Measurements from ENCODE around the gene VAV3.

Gene VAV3

DNA sequence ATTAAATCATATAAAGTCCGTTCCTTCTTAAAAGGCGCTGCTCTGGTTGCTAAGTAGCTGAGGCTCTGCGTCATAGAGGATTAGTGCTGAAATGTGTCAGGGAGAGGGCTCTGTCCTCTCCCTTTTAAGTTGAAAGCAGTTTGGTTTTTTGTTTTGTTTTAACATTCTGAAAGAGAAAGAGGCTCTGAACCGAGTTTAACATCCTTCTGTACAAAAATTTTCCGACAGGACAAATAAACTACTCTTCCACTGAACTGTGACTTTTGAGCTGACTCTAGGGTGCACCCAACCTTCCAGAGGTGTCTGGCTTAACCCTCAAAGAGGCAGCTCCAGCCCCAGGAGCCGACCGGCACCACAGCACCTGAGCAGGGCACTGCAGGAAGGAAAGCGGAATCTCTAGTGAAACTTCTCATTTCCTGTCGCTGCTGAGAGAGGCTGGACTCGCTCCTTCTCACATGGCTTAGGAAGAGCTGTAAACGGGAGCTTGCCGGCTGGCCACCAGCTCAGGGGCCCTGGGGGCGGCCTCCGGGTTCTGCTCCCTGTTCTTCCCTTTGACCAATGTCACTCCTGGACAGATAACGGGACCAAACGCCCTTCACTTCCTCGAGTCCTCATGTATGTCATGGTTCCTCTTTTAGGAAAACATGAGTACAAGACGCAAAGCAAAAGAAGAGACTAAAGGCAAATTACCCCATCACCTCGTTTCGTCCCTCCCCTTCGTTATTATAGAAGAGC is 1.2 kb downstream of the VAV3 start:
- TF ChIP-seq, protein P1, sequence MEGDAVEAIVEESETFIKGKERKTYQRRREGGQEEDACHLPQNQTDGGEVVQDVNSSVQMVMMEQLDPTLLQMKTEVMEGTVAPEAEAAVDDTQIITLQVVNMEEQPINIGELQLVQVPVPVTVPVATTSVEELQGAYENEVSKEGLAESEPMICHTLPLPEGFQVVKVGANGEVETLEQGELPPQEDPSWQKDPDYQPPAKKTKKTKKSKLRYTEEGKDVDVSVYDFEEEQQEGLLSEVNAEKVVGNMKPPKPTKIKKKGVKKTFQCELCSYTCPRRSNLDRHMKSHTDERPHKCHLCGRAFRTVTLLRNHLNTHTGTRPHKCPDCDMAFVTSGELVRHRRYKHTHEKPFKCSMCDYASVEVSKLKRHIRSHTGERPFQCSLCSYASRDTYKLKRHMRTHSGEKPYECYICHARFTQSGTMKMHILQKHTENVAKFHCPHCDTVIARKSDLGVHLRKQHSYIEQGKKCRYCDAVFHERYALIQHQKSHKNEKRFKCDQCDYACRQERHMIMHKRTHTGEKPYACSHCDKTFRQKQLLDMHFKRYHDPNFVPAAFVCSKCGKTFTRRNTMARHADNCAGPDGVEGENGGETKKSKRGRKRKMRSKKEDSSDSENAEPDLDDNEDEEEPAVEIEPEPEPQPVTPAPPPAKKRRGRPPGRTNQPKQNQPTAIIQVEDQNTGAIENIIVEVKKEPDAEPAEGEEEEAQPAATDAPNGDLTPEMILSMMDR (IDR thresholded peaks at IDR 0.05; ENCODE audit: control insufficient read depth, extremely low read depth, insufficient read depth) = no peak
- no peak overlapping the region for H3K4me3 ChIP-seq (ENCODE audit: low read depth, low read length)
- DNase-seq (ENCODE audit: low read depth) = no peak

DNA sequence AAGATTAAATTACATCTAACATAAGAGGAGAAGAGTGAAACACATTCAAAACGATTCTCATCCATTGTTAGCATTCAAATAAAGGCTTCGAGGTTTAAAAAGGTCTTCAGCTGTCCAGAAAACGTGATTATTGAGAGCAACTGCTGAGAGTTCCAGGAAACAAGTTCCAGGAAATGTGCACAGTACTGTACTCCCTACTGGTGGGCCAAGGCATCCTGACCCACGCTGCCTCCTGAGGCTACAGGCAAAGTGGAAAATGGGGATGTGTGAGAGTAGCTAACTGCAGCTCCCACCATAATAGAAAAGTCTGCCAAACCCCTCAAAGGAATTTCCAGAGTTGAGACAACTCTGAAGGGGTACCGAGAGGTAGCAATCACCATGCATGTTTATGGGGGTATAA is 2.0 kb downstream of the VAV3 start:
- DNase-seq (ENCODE audit: low read depth) = no peak
- no peak overlapping the region for H3K4me3 ChIP-seq (ENCODE audit: low read depth, low read length)
- TF ChIP-seq, protein P1 (IDR thresholded peaks at IDR 0.05; ENCODE audit: control insufficient read depth, extremely low read depth, insufficient read depth) = no peak

DNA sequence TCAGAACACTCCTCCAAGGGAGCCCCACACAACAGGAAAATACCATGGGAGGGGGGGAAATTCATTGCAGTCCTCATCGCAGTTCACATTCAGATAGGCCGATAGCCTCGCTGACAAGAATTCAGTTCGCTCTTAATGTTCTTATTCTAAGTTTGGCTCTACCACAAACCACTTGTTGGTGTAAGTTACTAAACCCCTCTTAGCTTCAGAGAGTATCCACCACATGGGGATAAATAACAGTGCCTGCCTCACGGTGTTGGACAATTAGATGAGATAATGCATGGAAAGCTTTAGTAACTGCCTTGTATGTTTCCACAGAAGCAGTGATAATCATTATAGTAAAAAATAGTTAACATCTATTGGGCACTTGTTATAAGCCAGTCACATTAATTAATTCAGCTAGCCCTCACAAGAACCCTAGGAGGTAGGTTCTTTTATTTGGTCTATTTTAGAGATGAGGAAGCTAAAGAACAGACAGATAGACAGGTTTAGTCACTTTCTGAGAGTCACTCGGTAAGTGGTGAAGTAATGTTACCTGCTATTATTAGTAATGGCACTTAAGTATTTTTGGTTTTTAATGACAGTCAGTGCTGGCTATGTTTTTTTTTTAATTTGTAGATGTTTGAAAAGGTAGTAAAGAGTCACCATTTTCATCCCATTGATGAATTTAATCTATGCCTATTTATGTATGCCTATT is 10.1 kb downstream of the VAV3 start:
- TF ChIP-seq, protein P1 (IDR thresholded peaks at IDR 0.05; ENCODE audit: control insufficient read depth, extremely low read depth, insufficient read depth) = no peak
- H3K4me3 ChIP-seq (ENCODE audit: low read depth, low read length) = no peak overlapping the region
- DNase-seq (ENCODE audit: low read depth) = no peak

DNA sequence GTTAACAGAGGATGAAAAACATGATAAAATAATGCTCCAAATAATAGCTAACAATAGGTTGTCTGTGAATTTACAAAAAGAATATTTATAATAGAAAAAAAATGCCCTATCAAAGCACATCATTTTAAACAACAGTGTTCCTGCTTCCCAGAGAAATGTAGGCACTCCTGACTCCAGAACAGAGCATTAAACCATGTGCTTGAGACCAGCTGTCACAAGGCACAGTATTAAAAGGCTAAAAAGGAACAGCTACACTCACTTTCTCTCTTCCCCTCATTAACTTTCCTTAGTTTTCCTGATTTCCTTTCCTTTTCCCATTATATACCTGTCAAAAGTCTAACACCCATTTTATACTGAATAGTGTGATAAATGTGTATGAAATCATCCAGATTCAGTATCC is 10.9 kb downstream of the VAV3 start:
- no peak overlapping the region for H3K4me3 ChIP-seq (ENCODE audit: low read depth, low read length)
- TF ChIP-seq, protein P1 (IDR thresholded peaks at IDR 0.05; ENCODE audit: control insufficient read depth, extremely low read depth, insufficient read depth) = no peak
- DNase-seq (ENCODE audit: low read depth) = no peak

DNA sequence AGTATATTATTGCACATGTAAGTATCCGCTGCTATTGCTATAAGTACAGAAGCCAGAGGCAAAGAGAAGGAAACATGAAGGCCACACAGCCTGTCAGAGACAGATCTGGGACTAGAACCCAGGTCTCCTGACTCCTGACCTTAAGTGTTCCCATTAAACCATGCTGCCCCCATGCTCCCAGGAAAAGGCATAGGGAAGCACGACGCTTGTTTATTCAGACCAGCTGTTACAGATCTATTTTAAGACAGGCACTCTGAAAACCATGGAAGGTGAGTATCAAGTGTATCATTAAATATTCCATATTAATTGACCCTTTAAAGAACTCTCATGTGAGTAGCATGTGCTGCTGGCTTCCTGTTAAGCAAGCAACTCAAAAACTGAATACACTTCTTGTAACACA is 11.4 kb downstream of the VAV3 start:
- no peak overlapping the region for H3K4me3 ChIP-seq (ENCODE audit: low read depth, low read length)
- TF ChIP-seq, protein P1 (IDR thresholded peaks at IDR 0.05; ENCODE audit: control insufficient read depth, extremely low read depth, insufficient read depth) = no peak
- no peak for DNase-seq (ENCODE audit: low read depth)

DNA sequence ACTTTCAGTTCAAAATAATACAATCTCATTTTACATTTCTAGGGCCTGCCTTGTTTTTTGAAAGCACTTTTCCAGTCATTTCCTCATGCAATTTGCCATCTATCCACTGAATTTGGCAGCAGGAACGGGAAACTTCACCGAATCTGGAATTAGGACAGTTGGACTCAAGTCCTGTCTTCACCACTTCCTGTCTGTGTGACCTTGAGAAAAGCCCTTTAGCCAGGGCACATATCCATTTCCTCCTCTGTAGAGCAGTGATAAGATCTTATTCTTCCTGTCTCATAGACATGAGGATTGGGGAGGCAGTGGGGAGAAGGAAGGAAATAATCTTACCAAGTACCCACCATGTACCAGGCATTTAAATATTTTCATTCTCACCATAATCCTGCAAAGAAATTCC is 12.0 kb downstream of the VAV3 start:
- no peak for DNase-seq (ENCODE audit: low read depth)
- H3K4me3 ChIP-seq (ENCODE audit: low read depth, low read length) = no peak overlapping the region
- TF ChIP-seq, protein P1 (IDR thresholded peaks at IDR 0.05; ENCODE audit: control insufficient read depth, extremely low read depth, insufficient read depth) = no peak

Data from LNCaP clone FGC (cell line).